HG02759 (cell line): ENCODE data around the gene TMEM178B.
"Not testable (repeated sequence)": the region's sequence is repeated elsewhere in the genome, so short reads cannot be mapped to it uniquely, and the experiment has no call there.

Source experiments
- ATAC-seq: cut with Tn5 transposase; IDR thresholded peaks from one replicate; pipeline ENCODE4 v1.9.1; 2021; ENCODE audit warnings: mild to moderate bottlenecking, moderate library complexity; ENCODE audit not compliant: unreplicated experiment

TMEM178B gene

DNA sequence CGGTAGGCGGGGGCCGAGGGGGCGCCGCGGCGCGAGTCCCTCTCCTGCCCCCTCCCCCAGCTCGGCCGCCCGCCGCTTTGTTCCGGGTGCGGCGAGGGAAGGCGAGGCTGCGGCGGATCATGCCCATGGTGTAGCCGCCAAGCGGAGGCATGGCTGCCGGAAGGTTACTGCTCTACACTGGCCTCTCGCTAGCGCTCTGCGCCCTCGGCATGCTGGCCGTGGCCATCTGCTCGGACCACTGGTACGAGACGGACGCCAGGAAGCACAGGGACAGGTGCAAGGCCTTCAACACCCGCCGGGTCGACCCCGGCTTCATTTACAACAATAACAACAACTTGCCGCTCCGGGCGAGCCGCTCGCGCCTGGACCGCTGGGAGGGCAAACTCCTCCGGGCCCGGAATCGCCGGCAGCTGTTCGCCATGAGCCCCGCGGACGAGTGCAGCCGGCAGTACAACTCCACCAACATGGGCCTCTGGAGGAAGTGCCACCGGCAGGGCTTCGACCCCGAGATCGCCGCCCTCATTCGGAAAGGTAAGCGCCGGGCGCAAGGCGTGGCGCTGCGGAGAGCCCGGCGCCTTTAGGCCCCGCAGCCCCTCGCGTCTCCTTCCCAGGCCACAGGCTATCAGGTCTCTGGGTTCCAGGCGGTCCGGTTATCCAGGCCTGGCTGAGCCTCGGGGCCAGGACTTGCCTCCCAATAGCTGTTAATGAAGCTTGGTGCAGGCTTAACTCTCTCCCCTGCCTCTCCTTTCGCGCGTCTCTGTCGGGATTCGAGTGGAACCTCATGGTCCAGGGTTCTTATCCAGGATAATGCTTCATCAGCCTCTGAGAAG, 513 bp downstream of the TMEM178B start:
- peak; percentile 39 for ATAC-seq

DNA sequence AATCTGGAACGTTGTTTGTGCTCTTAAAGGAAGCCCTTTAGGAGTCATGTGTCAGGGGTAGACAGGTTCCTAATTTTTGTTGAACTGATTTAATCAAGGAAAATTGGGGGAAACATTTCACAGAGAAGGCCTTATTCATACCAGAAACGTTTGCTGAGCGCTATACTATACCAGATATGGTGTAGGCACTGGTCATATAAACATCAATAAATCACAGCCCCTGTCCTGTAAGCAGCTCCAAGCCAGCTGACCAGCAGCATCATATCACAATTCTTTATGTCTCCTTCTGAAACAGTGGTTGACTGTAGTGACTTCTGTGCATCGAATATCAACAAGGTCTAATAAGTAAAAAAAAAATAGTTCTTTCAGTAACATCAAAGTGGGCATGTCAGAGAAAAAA, 1.1 kb downstream of the TMEM178B start:
- no peak for ATAC-seq

DNA sequence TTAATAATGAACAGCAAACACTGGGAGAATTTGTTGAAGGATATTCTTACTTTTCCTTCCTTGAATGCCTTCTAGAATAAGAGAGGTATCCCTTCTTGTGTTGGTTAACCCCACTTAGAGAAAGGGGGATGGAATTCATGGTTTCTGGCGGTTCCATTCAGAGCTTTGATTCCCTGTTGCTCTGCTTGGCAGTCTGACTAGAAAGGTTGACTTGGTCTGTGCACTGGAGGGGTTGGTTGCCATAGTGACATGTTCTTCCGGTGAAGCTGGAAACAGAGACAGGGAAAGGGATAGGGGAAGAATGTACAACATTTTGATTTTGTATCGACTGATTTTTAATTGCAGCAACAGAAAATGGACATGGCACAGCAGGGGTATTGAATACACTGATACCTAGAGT, 2.5 kb downstream of the TMEM178B start:
- no peak for ATAC-seq

DNA sequence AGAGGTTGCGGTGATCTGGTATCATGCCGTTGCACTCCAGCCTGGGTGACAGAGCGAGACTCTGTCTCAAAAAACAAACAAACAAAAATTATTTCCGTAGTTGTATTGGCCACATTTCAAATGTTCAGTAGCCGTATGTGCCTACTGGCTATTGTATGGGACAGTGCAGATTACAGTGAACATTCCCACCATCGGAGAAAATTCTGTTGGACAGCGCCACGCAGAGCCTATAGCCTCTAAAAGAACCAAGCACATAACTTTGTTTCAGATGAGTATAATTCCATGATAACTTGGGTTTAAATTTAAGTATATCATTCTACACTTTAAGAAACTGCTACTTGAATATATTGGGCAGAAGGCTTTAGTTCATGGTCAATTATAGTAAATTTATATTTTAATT, 5.4 kb downstream of the TMEM178B start:
- no peak for ATAC-seq

DNA sequence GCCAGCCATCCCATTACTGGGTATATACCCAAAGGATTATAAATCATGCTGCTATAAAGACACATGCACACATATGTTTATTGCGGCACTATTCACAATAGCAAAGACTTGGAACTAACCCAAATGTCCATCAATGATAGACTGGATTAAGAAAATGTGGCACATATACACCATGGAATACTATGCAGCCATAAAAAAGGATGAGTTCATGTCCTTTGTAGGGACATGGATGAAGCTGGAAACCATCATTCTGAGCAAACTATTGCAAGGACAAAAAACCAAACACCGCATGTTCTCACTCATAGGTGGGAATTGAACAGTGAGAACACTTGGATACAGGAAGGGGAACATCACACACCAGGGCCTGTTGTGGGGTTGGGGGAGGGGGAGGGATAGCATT, 15.6 kb downstream of the TMEM178B start:
- ATAC-seq: not testable (repeated sequence)

DNA sequence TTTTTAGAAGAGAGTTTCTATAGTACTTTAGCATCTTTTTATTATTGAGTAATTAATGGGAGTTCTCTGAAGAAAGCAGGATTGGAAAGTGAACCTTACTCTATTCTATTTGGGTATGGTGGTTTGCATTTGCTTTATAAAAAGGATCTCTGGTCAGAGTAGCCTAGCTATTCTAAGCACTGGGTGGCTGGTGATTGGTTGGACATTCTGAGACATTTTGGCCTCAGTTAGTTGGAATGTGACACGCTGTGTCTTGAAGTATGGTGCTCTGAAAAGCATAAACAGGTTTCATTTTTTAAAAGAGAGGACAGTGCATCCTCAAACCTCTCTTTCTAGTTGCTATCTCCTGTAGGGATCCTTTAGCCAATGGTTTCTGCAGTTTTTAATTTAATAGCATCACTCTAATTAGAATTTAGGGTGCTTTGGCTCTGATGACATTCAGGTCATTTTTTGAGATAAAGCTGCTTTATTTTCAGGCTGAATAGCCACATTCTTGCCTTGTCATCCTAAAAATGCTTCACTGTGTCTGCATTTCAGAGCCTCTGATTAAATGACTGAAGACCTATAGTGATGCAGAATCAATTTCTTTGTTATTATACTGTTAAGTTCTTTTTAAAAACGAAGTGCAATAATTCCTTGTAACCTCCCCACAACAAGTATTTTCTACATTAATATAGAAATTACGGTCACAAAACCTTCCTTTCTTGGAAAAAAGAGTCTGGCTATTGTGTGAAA, 20.6 kb downstream of the TMEM178B start:
- no peak for ATAC-seq

DNA sequence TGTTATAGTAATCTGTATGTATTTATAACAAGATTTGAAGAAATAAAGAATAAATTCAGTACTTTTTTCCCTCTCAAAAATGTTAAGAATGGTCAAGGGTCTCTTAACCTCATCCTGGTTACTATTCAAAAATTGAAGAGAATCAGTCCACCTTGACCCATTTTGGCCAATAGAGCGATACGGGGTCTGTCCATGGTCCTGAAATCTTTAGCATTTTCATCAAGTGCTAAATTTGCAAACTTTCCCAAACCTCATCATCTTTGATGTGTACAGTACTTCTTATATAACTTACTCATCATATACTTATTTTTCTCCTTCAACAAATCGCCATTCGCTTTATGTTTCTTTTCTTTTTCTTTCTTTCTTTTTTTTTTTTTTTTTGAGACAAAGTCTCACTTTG, 23.6 kb downstream of the TMEM178B start:
- ATAC-seq: no peak

DNA sequence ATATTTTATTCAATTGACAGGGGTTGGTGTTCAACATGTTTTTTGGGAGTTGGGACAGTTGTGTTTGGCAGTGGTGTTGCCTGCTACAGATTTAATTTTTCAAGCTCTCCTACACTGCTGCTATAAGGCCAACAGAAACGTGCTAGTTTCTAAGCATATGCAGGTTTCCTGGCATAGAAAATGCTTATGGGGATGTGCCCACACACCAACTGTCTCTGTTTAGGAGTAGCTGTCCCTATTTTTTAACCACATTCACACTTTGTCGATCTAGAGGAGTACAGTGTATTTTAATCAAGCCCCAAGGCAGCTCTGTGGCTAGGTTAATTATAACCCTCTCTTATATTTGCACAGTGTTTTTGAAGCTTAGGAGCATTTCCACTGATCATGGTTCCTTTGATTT, 28.6 kb downstream of the TMEM178B start:
- ATAC-seq: no peak

DNA sequence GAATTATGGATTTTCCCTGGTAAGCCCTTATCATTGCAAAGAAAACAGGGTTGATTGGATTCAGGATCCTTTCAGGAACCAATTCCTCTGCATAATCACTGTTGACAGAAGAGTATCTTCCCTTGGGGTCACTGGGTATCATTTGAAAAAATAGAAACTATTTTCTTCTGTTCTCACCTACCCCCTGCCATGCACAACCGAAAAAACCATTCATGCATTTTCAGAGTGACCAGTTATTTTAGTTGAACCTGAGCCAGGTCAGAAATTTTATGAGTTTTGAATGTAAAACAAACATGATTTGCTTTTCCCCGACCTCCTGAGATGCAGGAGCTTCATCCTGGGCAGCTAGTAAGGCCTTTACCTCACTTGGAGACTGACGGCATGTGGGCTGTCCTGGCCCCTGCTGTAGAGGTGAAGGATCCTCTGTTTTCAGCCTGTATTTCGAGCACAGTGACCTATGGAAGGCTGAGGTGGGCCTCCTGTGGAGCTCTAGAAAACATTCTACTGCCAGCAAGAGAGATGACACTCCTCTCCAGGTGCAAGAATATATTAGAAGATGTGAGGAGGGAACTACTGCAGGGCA, 30.1 kb downstream of the TMEM178B start:
- no peak for ATAC-seq

DNA sequence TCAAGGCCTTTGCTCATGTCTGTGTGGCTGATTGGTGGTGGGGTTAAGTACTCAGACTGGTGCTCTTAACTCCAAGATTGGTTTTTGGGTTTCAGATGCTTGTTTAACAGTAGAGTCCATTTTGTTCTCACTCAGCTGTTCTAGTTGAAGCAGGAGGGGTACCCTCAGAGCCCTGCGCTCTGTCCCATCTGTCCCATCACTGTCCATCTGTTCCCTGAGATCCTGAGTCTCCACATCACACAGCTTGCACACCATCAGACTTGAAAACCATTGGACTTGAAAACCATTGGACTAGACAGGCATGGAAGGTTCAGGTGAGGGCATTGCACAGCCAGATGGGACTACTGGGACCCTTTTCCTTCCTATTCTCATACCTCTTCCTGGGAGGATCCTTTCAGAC, 39.3 kb downstream of the TMEM178B start:
- no peak for ATAC-seq

DNA sequence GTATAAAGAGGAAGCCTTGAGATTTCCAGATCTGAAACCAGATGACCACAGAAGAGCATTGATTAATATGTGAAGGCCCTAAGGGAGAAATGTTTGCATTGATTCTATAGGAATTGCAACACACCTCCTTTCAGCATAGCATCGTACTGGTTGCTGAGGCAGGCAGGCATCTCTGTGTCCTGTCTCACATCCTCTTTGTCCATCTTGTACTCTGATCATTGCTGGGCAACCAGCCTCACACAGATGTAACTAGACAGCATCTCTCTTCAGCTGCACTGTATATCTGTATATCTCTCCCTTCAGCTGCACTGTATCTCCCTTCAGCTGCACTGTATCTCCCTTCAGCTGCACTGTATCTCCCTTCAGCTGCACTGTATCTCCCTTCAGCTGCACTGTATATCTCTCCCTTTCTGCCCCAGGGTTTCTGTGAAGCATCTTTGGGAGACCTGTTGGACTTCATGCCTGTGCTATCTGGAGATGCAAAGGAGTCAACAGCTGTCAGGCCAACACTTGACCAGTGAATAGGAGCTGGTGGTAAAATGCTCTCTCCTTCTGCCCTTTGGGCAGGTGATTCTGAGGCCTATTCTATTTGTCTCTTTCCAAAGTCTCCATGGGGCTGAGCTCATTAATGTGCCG, 40.3 kb downstream of the TMEM178B start:
- ATAC-seq: no peak

DNA sequence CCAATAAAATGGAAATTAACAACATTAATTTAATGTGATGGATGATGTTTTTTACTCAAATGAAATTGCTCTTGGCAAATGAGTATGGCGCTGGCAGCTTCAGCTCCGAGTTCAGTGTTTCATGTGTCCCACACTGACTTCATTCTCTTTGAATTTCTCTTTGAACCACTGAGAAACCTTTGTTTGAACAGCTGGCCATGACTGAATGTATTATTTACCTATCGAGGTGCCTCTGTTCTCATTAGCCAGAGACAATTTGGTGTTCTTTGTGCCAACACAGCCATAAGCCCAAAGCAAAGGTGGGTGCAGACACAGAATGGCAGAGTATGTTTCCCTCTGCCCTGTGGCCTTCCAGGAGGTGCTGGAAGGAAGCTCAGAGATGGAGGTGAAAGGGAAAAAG, 42.1 kb downstream of the TMEM178B start:
- ATAC-seq: no peak

DNA sequence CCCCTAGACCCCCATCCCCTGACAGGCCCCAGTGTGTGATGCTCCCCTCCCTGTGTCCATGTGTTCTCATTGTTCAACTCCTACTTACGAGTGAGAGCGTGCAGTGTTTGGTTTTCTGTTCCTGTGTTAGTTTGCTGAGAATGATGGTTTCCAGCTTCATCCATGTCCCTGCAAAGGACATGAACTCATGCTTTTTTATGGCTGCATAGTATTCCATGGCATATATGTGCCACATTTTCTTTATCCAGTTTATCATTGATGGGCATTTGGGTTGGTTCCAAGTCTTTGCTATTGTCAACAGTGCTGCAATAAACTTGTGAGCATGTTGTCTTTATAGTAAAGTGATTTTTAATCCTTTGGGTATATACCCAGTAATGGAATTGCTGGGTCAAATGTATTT, 42.8 kb downstream of the TMEM178B start:
- not testable (repeated sequence) for ATAC-seq

DNA sequence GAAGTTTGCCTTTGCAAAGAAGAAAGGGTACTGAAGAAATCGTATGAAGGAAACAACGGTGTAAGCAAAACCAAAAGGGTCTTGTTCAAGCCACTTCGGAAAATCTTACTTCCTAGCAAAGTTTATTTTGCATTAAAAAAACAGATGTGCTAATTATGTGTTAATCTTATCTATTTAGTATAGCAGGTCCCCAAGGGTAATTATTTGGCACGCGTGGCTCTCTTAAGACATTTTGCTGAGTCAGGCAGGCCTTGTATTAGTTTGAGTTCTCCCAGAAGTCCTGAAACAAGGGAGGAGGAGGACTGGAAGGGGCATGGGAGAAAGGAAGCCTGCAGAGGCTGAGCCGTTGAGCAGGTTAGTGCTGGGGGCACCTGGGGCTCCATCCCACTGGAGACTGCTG, 44.9 kb downstream of the TMEM178B start:
- no peak for ATAC-seq

DNA sequence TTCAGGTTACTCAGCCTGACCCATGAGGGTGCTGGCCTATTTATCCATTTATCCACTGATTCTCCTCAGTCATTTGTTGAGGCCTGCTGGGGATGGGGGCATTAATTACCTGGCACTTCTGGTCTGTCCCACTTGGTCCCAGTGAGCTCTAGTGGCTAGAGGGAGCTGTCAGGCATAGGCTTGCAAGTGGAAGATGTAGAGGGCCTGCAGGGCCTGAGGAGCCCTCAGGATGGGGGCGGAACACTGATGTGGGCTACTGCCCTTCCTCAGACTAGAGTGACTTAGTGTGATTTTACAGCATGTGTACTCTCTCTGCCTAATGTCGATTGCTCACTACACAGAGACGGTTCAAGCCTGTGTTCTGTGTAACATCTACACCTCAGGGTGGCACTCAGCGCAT, 45.3 kb downstream of the TMEM178B start:
- ATAC-seq: no peak

DNA sequence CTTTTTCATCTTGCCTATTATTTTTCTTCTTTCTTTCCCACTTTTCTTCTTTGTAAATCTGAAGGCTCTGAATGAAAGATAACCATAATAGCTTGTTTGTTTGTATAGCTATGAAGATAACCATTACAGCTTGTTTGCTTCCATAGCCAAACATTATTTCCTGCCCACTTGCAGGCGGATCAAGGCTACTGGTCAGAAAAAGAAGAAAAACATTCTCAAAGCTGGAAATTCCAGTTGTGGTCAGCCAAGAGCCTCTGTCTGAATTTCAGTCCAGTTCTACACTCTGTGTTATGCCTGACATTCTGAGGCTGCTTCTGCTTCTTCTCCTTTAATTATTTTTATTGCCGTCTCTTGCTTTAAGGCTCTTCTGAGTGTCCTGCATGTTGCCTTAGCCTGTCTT, 48.9 kb downstream of the TMEM178B start:
- ATAC-seq: no peak

DNA sequence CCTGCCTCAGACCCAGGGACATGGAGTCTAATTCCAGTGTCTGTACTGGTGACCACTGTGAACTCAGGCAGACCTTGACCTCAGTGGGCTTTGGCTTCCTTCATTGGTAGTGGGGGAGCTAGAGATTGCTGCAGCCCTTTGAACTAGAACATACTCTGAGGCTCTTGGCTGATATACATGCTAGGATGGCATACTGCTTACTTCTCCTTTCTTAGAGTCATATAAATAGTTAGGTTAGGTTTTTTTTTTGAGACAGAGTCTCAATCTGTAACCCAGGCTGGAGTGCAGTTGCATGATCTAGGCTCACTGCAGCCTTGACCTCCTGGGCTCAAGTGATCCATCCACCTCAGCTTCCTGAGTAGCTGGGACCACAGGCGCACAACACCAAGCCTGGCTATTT, 49.7 kb downstream of the TMEM178B start:
- no peak for ATAC-seq

DNA sequence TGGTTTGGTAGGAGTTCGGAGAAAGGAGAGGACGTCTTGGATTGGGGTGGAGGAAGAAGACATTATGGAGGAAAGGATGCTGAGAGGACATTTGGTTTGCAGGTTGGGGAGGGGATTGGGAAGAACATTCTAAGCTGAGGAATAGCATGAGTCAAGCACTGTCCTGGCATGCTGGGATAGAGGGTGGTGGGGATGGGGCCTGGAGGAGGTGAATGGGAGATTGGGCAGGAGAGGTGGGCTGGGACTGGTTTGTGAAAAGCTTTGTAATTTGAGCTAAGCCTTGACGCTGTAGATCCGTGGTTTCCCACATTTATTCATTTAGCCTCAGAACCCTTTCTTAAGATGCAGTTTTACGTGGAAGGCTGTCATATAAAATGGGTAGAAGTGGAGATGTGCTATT, 52.2 kb downstream of the TMEM178B start:
- ATAC-seq: no peak

DNA sequence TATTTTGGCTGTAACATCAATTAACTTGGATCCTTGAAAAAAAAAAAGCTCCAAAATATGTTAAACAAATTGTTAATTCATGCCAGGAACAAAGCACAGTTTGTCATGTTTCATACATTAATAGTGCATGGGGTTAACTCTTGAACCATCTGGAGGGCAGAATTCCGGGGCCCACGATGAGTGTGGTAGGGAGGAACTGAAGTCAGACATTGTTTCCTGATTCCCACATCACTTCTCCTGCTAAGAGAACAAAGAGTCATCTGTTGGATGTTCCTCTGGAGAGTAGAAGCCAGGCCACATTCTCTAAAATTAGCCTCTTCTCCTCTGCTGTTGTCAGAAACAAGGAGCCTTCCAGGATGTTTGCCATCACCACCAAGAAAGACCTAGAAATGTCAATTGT, 54.6 kb downstream of the TMEM178B start:
- no peak for ATAC-seq

DNA sequence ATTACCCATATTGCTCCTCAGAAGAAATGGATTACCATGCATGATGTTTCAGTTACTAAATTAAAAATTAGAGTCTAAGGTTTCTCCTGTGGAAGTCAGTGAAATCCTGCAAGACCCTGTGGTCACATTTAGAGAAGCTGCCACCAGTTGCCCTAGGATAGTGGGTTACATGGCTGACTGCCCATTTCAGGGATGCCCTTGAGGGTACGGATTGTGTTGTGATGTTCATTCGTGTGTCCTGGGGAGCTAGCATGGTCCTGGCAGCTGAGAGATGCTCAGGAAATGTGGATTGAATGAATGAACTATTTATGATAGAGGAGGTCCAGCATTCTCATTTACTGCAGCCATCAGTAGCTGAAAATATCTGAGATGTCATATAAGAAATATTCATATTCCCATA, 55.1 kb downstream of the TMEM178B start:
- ATAC-seq: no peak

DNA sequence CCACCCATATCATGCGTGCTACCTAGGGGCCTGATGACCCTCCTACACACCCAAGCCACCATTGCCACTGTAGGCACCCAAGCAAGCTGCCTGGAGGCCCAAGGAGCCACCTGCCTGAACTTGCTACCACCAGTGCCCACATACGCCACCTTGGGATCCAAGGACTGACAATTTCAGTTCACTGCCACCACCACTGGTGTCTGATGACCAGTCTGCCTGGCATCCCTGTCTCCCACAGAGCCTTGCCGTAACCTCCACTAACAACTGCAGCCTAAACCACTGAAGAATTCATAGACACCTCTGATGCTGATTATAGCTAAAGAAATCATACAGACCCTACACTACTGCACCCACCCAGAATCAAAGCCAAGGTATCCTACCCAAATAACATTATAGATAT, 58.8 kb downstream of the TMEM178B start:
- ATAC-seq: no peak

DNA sequence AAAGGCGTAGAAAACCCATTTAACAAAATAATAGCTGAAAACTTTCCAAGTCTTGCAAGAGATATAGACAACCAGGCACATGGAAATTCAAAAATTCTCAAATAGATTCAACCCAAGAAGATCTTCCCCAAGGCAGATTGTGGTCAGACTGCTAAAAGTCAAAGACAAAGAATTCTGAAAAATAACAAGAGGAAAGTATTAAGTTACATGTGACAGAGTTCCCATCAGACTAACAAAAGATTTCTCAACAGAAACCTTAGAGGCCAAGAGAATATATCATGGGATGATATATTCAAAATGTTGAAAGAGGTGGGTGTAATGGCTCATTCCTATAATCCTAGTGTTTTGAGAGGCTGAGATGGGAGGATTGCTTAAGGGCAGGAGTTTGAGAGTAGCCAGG, 59.8 kb downstream of the TMEM178B start:
- no peak for ATAC-seq
